Measurements from ENCODE around the gene GATD1. TPM values are rescaled to one million over a fixed set of nuclear protein-coding genes. Genes with fewer than 3 reads are reported as not detected.
"Not testable (repeated sequence)": the region's sequence is repeated elsewhere in the genome, so short reads cannot be mapped to it uniquely, and the experiment has no call there.

The GATD1 gene
- total RNA-seq, 1 donor from 2014 or later, result 81.7 TPM

DNA sequence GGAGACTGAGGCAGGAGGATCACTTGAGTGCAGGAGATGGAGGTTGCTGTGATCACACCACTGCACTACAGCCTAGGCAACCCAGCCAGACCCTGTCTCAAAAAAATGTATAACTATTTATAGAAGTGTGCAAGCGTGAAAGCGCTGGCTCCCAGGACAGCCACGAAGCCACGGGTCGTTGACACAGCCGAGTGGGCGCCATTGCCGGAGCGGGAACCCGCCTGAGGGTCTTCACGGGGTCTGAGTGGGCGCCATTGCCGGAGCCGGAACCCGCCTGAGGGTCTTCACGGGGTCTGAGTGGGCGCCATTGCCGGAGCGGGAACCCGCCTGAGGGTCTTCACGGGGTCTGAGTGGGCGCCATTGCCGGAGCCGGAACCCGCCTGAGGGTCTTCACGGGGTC lies 42.7 kb downstream of the GATD1 start:
- H3K27ac Mint-ChIP-seq; DNase-seq; H3K36me3 Mint-ChIP-seq (ENCODE audit: low read depth); H3K9me3 Mint-ChIP-seq; intact Hi-C loops (cut with micrococcal nuclease); H3K4me3 Mint-ChIP-seq: not testable (repeated sequence)
- Mint-ChIP-seq H3K4me1 (peaks cover 14% of the 10 kb centered on the region), H3K27me3 (peaks cover 15% of the 10 kb centered on the region)

DNA sequence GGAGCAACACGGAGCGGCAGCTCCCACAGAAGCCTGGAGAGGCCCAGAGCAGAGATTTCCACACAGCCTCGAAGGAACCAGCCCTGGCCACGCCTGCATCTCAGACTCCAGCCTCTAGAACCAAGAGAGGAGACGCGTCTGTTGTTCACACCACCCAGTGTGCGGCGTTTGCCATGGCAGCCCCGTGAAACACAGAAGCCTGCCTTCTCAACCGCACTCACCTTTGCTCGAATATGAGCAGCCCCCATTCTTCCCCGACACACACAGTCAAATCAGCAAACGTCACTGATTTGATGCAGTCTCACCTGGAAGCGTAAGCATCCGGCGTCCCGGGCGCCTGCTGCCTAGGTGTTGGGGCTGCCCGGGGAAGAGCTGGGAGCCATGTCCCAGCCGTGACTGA lies 44.2 kb downstream of the GATD1 start:
- no peak overlapping the region for H3K27ac Mint-ChIP-seq
- H3K9me3 Mint-ChIP-seq, result no peaks in the 10 kb centered on the region
- no peak overlapping the region for H3K4me3 Mint-ChIP-seq
- intact Hi-C loops (cut with micrococcal nuclease), result no loop called here
- peaks cover 8% of the 10 kb centered on the region for H3K27me3 Mint-ChIP-seq
- no peak for DNase-seq
- H3K36me3 Mint-ChIP-seq (ENCODE audit: low read depth), result no peaks in the 10 kb centered on the region
- H3K4me1 Mint-ChIP-seq, result peaks cover 14% of the 10 kb centered on the region

DNA sequence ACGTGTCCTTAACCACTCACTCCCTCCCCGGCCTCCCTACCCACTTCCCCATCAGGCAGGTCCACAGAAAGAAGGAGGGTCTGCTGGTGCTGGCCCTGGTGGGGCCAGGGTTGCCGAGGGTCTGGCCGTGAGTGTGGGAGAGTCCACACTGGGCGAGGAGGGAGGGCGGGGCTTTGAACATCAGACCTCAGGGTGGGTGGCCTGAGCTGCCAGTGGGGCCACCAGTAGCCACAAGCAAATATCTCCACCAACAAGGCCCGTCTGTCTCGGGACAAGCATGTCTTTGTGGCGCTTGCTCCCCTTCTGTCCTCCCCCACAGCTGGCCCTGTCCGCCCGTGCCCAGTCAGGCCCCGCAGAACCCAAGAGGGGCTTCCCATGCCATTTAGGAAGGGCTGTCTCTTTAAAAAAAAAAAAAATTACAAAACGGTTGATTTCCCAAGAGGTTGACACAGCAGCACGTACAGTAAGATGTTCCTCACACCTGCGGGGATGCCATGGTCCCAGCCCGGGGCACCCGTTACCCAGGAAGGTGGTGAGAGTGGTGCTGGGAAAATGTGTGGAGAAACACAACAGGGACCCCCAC lies 47.7 kb downstream of the GATD1 start:
- intact Hi-C loops (cut with micrococcal nuclease), result loop anchor here (2.0 kb wide), 1 partner anchor 17 kb away; the partner anchor contains the start of gene TALDO1
- no peaks in the 10 kb centered on the region for H3K9me3 Mint-ChIP-seq
- no peaks in the 10 kb centered on the region for H3K36me3 Mint-ChIP-seq (ENCODE audit: low read depth)
- H3K27ac Mint-ChIP-seq, result no peak overlapping the region
- DNase-seq, result no peak
- peaks cover 5% of the 10 kb centered on the region for H3K4me1 Mint-ChIP-seq
- H3K27me3 Mint-ChIP-seq, result peaks cover 4% of the 10 kb centered on the region
- H3K4me3 Mint-ChIP-seq, result no peak overlapping the region

DNA sequence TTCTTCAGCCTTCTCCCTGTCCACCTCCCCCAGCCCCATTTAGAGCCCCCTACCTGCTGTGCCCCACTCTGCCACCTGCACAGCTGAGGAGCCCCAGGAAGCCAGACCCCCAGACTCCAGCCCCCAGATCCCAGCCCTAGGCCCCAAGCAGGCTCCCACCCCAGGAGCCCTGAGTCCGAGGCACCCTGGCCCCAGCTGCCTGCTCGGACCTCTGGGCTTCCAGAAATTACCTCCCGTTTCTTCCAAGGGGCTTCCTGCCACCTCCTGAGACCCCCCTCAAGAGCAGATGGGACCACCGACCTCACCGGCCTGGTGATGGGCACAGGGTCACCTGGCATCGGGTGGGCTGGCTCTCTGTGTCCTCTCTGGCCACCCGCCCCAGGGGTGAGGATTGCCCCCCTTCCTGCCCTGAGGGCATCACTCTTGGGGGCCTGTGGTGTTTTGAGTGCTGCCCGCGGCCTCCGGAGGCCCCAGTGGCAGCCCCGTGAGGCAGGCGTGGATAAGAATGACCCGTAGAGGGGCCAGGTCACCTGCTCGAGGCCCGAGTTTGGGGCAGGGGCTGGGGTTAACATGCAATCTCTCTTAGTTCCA lies 48.3 kb downstream of the GATD1 start:
- Mint-ChIP-seq H3K36me3 (ENCODE audit: low read depth) (no peaks in the 10 kb centered on the region), H3K9me3 (no peaks in the 10 kb centered on the region), H3K27me3 (peaks cover 4% of the 10 kb centered on the region), H3K4me1 (peaks cover 7% of the 10 kb centered on the region), H3K27ac (no peak overlapping the region), H3K4me3 (no peak overlapping the region)
- intact Hi-C loops (cut with micrococcal nuclease), result loop anchor here (2.0 kb wide), 1 partner anchor 18 kb away; the partner anchor contains the start of gene TALDO1
- no peak for DNase-seq

DNA sequence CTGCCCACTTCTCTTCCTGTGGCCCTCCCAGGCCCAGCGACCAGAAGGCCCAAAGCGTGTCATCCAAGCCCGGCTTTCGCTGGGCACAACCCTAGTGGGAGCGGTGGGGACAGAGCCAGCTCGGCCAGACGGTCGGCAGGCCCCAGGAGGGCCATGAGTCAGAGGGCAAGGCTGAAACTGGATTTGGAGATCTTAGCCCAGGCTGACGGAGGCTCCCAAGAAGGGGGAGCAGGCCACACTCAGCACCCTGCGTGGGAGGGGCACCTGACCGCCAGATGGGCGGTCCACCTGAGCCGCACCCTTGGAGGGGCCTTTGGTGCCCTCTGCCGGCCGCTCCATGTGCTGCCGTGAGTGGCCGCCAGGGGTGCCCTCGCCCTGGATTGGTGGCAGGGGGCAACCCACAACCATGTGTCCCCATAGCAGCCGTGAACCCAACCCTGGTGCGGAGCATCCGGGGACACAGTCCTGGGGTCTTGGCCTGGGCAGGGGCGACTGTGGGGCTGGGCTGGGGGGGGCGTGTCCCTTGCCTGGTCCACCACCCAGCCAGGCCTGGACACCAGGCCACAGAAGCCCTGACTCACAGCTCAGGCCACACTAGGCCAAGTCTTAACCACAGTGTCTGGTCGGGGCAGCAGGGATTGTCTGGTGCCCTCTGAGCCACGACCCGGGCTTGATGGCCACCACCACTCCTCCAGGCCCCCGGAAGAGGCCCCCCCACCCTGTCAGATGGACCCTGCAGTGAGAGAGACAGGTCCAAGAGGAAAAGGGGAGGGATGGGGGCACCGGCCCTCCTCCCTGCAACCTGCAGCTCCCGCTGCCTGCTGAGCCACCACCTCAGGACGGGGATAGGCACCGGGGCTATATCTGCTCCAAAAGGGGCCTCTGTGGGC lies 49.2 kb downstream of the GATD1 start:
- DNase-seq, result peak; percentile 95
- Mint-ChIP-seq H3K27me3 (peaks cover 5% of the 10 kb centered on the region), H3K9me3 (no peaks in the 10 kb centered on the region), H3K27ac (no peak overlapping the region), H3K4me3 (no peak overlapping the region), H3K36me3 (ENCODE audit: low read depth) (no peaks in the 10 kb centered on the region), H3K4me1 (peaks cover 8% of the 10 kb centered on the region)
- intact Hi-C loops (cut with micrococcal nuclease), result loop anchor here (2.0 kb wide), 2 partner anchors 19 to 33 kb away; partner anchors contain the start of genes DEAF1, TALDO1 and TMEM80

DNA sequence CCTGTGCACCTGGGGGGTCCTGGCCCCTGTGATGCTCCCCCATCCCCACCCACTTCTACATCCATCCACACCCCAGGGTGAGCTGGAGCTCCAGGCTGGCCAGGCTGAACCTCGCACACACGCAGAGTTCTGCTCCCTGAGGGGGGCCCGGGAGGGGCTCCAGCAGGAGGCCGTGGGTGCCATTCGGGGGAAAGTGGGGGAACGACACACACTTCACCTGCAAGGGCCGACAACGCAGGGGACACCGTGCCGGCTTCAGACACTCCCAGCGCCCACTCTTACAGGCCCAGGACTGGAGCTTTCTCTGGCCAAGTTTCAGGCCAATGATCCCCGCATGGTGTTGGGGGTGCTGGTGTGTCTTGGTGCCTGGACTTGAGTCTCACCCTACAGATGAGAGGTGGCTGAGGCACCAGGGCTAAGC lies 50.0 kb downstream of the GATD1 start:
- peaks cover 8% of the 10 kb centered on the region for H3K27me3 Mint-ChIP-seq
- H3K4me1 Mint-ChIP-seq, result peaks cover 10% of the 10 kb centered on the region
- no peaks in the 10 kb centered on the region for H3K36me3 Mint-ChIP-seq (ENCODE audit: low read depth)
- intact Hi-C loops (cut with micrococcal nuclease), result loop anchor here (2.0 kb wide), 1 partner anchor 32 kb away; the partner anchor contains the start of genes DEAF1 and TMEM80
- no peak overlapping the region for H3K4me3 Mint-ChIP-seq
- no peak overlapping the region for H3K27ac Mint-ChIP-seq
- H3K9me3 Mint-ChIP-seq, result no peaks in the 10 kb centered on the region
- no peak for DNase-seq

DNA sequence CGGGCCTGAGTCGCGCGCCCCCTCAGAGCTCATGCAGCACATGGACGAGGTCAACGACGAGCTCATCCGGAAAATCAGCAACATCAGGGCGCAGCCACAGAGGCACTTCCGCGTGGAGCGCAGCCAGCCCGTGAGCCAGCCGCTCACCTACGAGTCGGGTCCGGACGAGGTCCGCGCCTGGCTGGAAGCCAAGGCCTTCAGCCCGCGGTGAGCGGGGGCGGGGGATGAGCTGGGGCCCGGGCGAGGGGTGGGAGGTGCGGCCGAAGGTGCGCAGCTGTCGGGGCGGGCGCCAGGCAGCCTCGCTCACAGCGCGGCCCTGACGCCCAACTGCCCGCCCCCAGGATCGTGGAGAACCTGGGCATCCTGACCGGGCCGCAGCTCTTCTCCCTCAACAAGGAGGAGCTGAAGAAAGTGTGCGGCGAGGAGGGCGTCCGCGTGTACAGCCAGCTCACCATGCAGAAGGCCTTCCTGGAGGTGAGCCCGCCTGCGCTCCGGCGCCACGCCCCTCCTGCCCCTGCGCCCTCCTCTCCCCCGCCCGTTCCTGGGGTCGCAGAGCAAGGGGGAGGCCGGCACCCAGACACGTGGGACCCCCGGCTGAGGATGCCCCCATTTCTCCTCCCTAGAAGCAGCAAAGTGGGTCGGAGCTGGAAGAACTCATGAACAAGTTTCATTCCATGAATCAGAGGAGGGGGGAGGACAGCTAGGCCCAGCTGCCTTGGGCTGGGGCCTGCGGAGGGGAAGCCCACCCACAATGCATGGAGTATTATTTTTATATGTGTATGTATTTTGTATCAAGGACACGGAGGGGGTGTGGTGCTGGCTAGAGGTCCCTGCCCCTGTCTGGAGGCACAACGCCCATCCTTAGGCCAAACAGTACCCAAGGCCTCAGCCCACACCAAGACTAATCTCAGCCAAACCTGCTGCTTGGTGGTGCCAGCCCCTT lies 50.7 kb downstream of the GATD1 start:
- Mint-ChIP-seq H3K36me3 (ENCODE audit: low read depth) (no peaks in the 10 kb centered on the region), H3K4me1 (peaks cover 11% of the 10 kb centered on the region), H3K27me3 (peaks cover 8% of the 10 kb centered on the region), H3K9me3 (no peaks in the 10 kb centered on the region), H3K27ac (peak overlapping the region; percentile 62), H3K4me3 (peak overlapping the region; percentile 69)
- intact Hi-C loops (cut with micrococcal nuclease), result loop anchor here (2.0 kb wide), 1 partner anchor 32 kb away; the partner anchor contains the start of genes DEAF1 and TMEM80
- peak; percentile 88 for DNase-seq

DNA sequence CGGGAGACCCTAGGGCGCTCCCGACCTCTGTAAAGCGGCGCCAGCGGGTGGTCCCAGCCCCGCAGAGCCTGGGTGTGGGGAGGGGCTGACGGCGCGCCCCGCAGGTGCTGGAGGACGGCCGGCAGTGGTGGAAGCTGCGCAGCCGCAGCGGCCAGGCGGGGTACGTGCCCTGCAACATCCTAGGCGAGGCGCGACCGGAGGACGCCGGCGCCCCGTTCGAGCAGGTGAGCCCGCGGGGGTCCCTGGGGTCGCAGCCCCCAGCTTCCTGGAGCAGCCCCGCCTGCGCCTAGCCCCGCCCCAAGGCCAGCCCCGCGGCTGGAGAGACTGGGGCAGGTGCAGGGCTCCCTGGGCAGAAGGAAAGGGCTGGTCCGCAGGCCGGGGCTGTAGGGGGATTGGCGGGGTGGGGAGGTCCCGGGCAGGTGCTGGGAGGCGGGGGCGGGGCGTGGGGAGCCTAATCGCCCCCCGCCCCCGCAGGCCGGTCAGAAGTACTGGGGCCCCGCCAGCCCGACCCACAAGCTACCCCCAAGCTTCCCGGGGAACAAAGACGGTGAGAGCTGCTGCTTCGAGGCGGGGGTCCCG lies 51.6 kb downstream of the GATD1 start:
- intact Hi-C loops (cut with micrococcal nuclease), result loop anchor here (2.0 kb wide), 1 partner anchor 31 kb away; the partner anchor contains the start of genes DEAF1 and TMEM80
- peak; percentile 74 for DNase-seq
- H3K27ac Mint-ChIP-seq, result no peak overlapping the region
- peaks cover 13% of the 10 kb centered on the region for H3K4me1 Mint-ChIP-seq
- peak overlapping the region; percentile 76 for H3K4me3 Mint-ChIP-seq
- peaks cover 9% of the 10 kb centered on the region for H3K27me3 Mint-ChIP-seq
- no peaks in the 10 kb centered on the region for H3K9me3 Mint-ChIP-seq
- H3K36me3 Mint-ChIP-seq (ENCODE audit: low read depth), result no peaks in the 10 kb centered on the region

DNA sequence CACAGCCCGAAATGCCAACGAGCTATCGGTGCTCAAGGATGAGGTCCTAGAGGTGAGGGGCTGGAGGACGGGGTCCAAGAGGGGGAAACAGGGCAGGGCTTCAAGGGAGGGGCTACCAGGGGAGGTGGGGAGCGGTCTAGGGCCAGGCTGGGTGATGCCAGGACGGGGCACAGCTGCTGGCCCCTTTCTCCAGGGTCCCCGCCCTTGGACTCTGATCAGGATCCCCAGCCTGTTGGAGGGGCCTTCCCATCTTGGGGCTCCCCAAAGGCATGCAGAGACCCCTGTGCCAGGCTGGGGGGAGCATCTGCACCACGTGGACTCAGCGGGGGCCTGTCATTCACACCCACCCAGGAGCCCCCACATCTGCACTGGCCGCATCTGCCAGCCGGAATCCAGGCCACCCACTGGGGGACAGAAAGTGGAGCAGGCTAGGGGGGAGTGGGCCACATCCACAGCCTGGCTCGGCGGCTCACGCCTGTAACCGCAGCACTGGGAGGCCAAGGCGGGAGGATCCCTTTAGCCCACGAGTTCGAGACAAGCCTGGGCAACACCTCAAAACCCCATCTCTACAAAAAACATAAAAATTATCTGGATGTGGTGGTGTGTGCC lies 52.4 kb downstream of the GATD1 start:
- Mint-ChIP-seq H3K36me3 (ENCODE audit: low read depth) (no peaks in the 10 kb centered on the region), H3K27ac (peak overlapping the region; percentile 72), H3K4me1 (peaks cover 13% of the 10 kb centered on the region), H3K4me3 (peak overlapping the region; percentile 76), H3K9me3 (no peaks in the 10 kb centered on the region), H3K27me3 (peaks cover 13% of the 10 kb centered on the region)
- DNase-seq, result no peak
- intact Hi-C loops (cut with micrococcal nuclease), result loop anchor here (5.0 kb wide), 1 partner anchor 148 kb away; the partner anchor contains the start of gene PHRF1

DNA sequence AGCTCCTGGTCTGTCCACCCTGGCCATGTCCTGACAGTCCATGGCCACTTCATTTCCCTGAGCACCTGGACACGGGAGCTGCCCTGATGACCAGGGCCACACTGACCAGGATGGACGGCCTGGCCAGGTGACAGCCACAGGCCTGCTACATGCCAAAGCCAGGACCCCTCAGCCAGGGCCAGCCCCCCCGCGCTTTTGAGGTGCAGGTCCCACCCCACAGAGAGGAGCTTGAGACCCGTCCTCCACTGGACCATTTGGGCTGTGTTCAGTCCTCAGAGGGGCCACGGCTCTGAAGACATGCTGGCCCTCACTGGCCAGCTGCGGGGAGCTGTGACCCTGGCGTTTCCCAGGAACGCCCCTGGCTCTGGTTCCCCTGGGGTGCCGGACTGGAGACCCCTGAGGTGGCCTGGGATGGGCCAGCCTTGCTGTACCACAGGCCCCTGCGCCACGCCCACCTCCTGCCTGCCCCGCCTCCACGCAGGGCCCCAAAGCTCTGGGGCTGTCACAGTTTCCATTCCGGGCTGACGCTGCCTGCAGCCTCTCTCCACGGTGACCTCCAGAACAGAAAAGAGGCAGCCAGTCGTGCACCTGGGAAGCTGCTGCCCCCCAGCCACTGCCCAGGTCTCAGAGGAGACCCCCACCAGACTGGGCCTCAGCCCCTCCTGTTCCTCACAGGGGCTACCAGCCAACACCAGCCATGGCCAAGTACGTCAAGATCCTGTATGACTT lies 53.1 kb downstream of the GATD1 start:
- DNase-seq, result no peak
- Mint-ChIP-seq H3K27me3 (peaks cover 18% of the 10 kb centered on the region), H3K4me1 (peaks cover 13% of the 10 kb centered on the region), H3K9me3 (no peaks in the 10 kb centered on the region), H3K36me3 (ENCODE audit: low read depth) (no peaks in the 10 kb centered on the region), H3K4me3 (peak overlapping the region; percentile 76), H3K27ac (no peak overlapping the region)
- intact Hi-C loops (cut with micrococcal nuclease), result loop anchor here (5.0 kb wide), 1 partner anchor 147 kb away; the partner anchor contains the start of gene PHRF1

DNA sequence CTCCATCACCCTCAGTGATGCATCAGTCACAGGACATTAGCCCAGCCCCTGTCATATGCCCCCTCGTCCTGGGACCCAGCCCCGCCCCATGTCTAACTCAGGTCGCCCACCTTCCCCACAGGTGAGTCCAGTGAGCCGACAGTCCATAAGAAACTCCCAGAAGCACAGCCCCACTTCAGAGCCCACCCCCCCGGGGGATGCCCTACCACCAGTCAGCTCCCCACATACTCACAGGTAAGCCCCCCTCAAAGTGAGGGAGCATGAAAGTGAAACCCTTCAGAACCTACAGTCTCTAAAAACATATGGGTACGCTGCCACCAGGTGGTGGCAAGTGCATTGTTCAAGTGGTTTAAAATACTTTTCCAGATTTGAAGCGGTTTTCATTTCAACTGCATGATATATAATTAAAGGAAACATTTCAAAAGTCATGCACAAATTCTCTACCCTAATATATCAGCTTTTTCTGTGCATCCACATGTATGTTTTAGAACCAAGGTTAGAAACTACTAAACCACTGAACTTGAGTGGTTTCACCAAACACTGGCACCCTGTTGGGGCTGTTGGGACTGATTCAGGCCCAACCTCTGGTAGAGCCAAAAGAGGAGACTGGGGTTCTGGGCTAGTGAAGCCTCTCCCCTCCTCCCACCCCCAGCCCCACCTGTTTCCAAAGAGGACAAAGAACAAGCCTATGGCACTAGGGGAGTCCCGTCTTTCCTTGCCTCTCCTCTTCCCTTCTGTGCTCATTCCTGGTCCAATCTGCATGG lies 54.0 kb downstream of the GATD1 start:
- intact Hi-C loops (cut with micrococcal nuclease), result loop anchor here (1.0 to 5.0 kb wide), 3 partner anchors 61 to 168 kb away; partner anchors contain the start of gene PHRF1
- H3K9me3 Mint-ChIP-seq, result no peaks in the 10 kb centered on the region
- no peaks in the 10 kb centered on the region for H3K36me3 Mint-ChIP-seq (ENCODE audit: low read depth)
- H3K27me3 Mint-ChIP-seq, result peaks cover 20% of the 10 kb centered on the region
- no peak overlapping the region for H3K27ac Mint-ChIP-seq
- H3K4me1 Mint-ChIP-seq, result peaks cover 13% of the 10 kb centered on the region
- H3K4me3 Mint-ChIP-seq, result peak overlapping the region; percentile 69
- peak; percentile 88 for DNase-seq

Data from activated CD4-positive, alpha-beta T cell treated with anti-CD3 and anti-CD28 coated beads, Interleukin-2, amount 10 ng/mL, durations not matched to agents 24 days and 14 days (primary cell).